GM23248 (cell line): ENCODE data around the gene CHST10. TPM values are rescaled to one million over a fixed set of nuclear protein-coding genes. Genes with fewer than 3 reads are reported as not detected.
A peak's percentile ranks its signal among the peaks of the same experiment; 100 is the strongest.
"Not testable (repeated sequence)": the region's sequence is repeated elsewhere in the genome, so short reads cannot be mapped to it uniquely, and the experiment has no call there.

ENCODE experiments used
- DNase-seq: peaks from one replicate; pipeline ENCODE4 v3.0.0-alpha.2; 2015
- H2AFZ ChIP-seq: fragments of 200-600 bp; sonication (generic); 2 replicates; pipeline ENCODE4 v1.6.1; 2016; ENCODE audit warnings: antibody characterized with exemption
- H3F3A ChIP-seq: fragments of 200-600 bp; sonication (generic); 2 replicates; pipeline ENCODE4 v1.6.1; 2016; ENCODE audit warnings: mild to moderate bottlenecking, antibody characterized with exemption, mixed run types; ENCODE audit not compliant: insufficient read depth
- H3K27ac ChIP-seq: fragments of 200-600 bp; sonication (generic); 2 replicates; pipeline ENCODE4 v1.5.1; 2016; ENCODE audit warnings: mild to moderate bottlenecking
- H3K27me3 ChIP-seq: fragments of 200-600 bp; sonication (generic); replicated peaks from 2 replicates; pipeline ENCODE4 v1.6.1; 2016; ENCODE audit warnings: mild to moderate bottlenecking; ENCODE audit not compliant: insufficient read depth
- H3K36me3 ChIP-seq: fragments of 200-600 bp; sonication (generic); 2 replicates; pipeline ENCODE4 v1.6.1; 2016; ENCODE audit warnings: low read depth, mild to moderate bottlenecking
- H3K4me1 ChIP-seq: fragments of 200-600 bp; sonication (generic); 2 replicates; pipeline ENCODE4 v1.6.1; 2016; ENCODE audit warnings: mild to moderate bottlenecking; ENCODE audit not compliant: insufficient read depth
- H3K4me2 ChIP-seq: fragments of 200-600 bp; sonication (generic); one replicate; pipeline ENCODE4 v1.6.1; 2016; ENCODE audit warnings: mild to moderate bottlenecking; ENCODE audit not compliant: unreplicated experiment
- H3K4me3 ChIP-seq: fragments of 200-600 bp; sonication (generic); 2 replicates; pipeline ENCODE4 v1.5.1; 2016; ENCODE audit warnings: mild to moderate bottlenecking
- H3K79me2 ChIP-seq: fragments of 200-600 bp; sonication (generic); 2 replicates; pipeline ENCODE4 v1.6.1; 2016; ENCODE audit warnings: mild to moderate bottlenecking; ENCODE audit not compliant: insufficient read depth
- H3K9ac ChIP-seq: fragments of 200-600 bp; sonication (generic); 2 replicates; pipeline ENCODE4 v1.6.1; 2016; ENCODE audit warnings: mild to moderate bottlenecking
- H3K9me2 ChIP-seq: fragments of 200-600 bp; sonication (generic); 2 replicates; pipeline ENCODE4 v1.6.1; 2016; ENCODE audit warnings: mixed run types, mild to moderate bottlenecking, moderate library complexity; ENCODE audit not compliant: insufficient read depth
- H3K9me3 ChIP-seq: fragments of 200-600 bp; sonication (generic); one replicate; pipeline ENCODE4 v1.6.1; 2017; ENCODE audit warnings: low read depth
- H4K20me1 ChIP-seq: fragments of 200-600 bp; sonication (generic); 2 replicates; pipeline ENCODE4 v1.6.0; 2016; ENCODE audit not compliant: insufficient read depth
- EZH2 ChIP-seq: fragments of 200-600 bp; sonication (generic); IDR thresholded peaks from 2 replicates; pipeline ENCODE4 v1.6.1; 2018; ENCODE audit warnings: antibody characterized with exemption, mild to moderate bottlenecking; ENCODE audit not compliant: insufficient read depth, poor library complexity, severe bottlenecking
- EZH2phosphoT487 ChIP-seq: fragments of 200-600 bp; sonication (generic); IDR thresholded peaks from 2 replicates; pipeline ENCODE4 v1.6.1; 2018; ENCODE audit warnings: antibody characterized with exemption, moderate library complexity, mild to moderate bottlenecking, low read depth; ENCODE audit not compliant: insufficient read depth
- whole genome bisulfite sequencing, 2 experiments: methylation state at CpG; one replicate each; pipeline ENCODE4 v1.1.6; 2015 to 2017; ENCODE audit warnings: low lambda C conversion rate in 2 of 2, low coverage in 1 of 2; ENCODE audit errors: missing lambda C conversion rate in 2 of 2; 5-methylcytosine and 5-hydroxymethylcytosine counted together
- in situ Hi-C: fragments of 300-500 bp; cut with MboI; formaldehyde crosslinking; loops from 2 replicates; pipeline ENCODE4 v1.15.0; 2020
- polyA plus RNA-seq: library from polyadenylated mRNA; unstranded; fragments of >200 nt; fragmentation: Nextera tagmentation; extraction: Ambion mirVana; gene quantifications from 2 replicates; pipeline ENCODE4 v1.2.1, GENCODE V29; 2016
- total RNA-seq: library from RNA; depleted of rRNA; stranded (reverse); fragments of >200 nt; shearing (Covaris generic); gene quantifications from 2 replicates; pipeline ENCODE4 v1.2.3, GENCODE V29; 2014

The CHST10 gene
- total and polyA plus RNA-seq, 2 experiments from 2014 or later, result 4.7 to 6.2 TPM

DNA sequence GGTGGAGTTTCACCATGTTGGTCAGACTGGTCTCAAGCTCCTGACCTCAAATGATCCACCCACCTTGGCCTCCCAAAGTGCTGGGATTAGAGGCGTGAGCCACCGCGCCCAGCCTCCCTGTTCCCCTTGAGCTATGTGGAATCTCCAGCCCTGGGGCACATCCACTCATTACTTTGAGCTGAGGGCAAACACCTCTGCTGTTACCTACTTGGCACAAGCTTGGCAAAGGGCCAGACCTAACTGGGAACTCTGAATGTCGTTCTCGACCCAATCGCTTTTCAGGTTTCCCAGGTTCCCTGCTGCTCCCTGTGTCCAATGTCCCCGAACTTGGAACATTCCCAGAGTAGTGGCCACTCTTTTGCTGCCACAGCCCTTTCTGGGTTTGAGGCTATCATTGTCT is 40.6 kb downstream of the CHST10 start:
- TF ChIP-seq EZH2 (no peak), EZH2phosphoT487 (no peak)
- Histone ChIP-seq H3K9me2 (no peaks in the 10 kb centered on the region), H3K27me3 (peaks cover 21% of the 10 kb centered on the region), H3K4me2 (no peak overlapping the region), H3F3A (no peaks in the 10 kb centered on the region), H3K9me3 (no peaks in the 10 kb centered on the region), H3K79me2 (no peaks in the 10 kb centered on the region), H3K36me3 (no peaks in the 10 kb centered on the region), H4K20me1 (no peaks in the 10 kb centered on the region), H2AFZ (no peak overlapping the region), H3K4me1 (no peaks in the 10 kb centered on the region), H3K4me3 (no peak overlapping the region), H3K9ac (no peak overlapping the region), H3K27ac (no peak overlapping the region)
- no peak for DNase-seq
- in situ Hi-C loops, result loop anchor here (25.0 kb wide), 1 partner anchor 815 kb away; no protein-coding TSS in a partner anchor
- WGBS, 2 experiments, result 86 to 87% methylated on average over 7 of the region's 7 CpGs

GRCh38 chr2:100367163-100367562 is 50.3 kb downstream of the CHST10 start:
- no peak overlapping the region for H2AFZ ChIP-seq
- no peak overlapping the region for H3K27ac ChIP-seq
- H3K4me2 ChIP-seq, result no peak overlapping the region
- TF ChIP-seq EZH2phosphoT487 (no peak), EZH2 (no peak)
- no peaks in the 10 kb centered on the region for H3K4me1 ChIP-seq
- H3K79me2 ChIP-seq, result no peaks in the 10 kb centered on the region
- H3K9ac ChIP-seq, result no peak overlapping the region
- in situ Hi-C loops, result no loop called here
- H3K36me3 ChIP-seq, result no peaks in the 10 kb centered on the region
- no peak overlapping the region for H3K4me3 ChIP-seq
- H3K9me3 ChIP-seq, result no peaks in the 10 kb centered on the region
- H3K27me3 ChIP-seq, result peaks cover 10% of the 10 kb centered on the region; the same call in 1 of the 2 replicates
- H3F3A ChIP-seq, result no peaks in the 10 kb centered on the region
- H3K9me2 ChIP-seq, result no peaks in the 10 kb centered on the region
- DNase-seq, result no peak
- WGBS, 2 experiments, result 38 to 48% methylated on average over 1 of the region's 1 CpG
- H4K20me1 ChIP-seq, result no peaks in the 10 kb centered on the region

DNA sequence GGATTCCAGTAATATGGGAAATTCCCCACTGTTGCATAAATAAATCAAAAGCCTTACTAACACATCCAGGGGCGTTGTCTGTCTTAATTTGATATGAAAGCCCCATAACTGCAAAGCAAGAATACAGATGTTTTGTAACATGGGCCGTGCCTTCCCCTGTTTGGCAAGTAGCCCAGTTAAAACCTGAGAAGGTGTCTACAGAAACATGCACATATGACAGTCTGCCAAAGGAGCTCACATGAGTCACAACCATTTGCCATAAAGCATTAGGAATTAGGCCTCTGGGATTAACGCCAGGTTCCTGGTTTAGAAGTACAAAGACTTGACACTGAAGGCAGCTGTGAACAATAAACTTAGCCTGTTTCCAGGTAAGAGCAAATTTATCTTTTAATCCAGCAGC is 52.0 kb downstream of the CHST10 start:
- 26 to 28% methylated on average over 3 of the region's 3 CpGs for WGBS, 2 experiments
- no peaks in the 10 kb centered on the region for H3F3A ChIP-seq
- TF ChIP-seq EZH2phosphoT487 (no peak), EZH2 (no peak)
- in situ Hi-C loops, result no loop called here
- no peaks in the 10 kb centered on the region for H3K9me3 ChIP-seq
- H3K4me1 ChIP-seq, result no peaks in the 10 kb centered on the region
- H3K27ac ChIP-seq, result no peak overlapping the region
- H3K4me2 ChIP-seq, result no peak overlapping the region
- no peaks in the 10 kb centered on the region for H4K20me1 ChIP-seq
- H3K36me3 ChIP-seq, result no peaks in the 10 kb centered on the region
- DNase-seq, result peak; percentile 71
- no peak overlapping the region for H3K9ac ChIP-seq
- no peaks in the 10 kb centered on the region for H3K79me2 ChIP-seq
- H3K27me3 ChIP-seq, result no peaks in the 10 kb centered on the region; the same call in 1 of the 2 replicates
- H2AFZ ChIP-seq, result no peak overlapping the region
- H3K4me3 ChIP-seq, result no peak overlapping the region
- no peaks in the 10 kb centered on the region for H3K9me2 ChIP-seq

- H4K20me1 ChIP-seq, H3F3A ChIP-seq, H3K4me2 ChIP-seq, H3K4me3 ChIP-seq, H2AFZ ChIP-seq, in situ Hi-C loops, H3K9me3 ChIP-seq, H3K79me2 ChIP-seq, H3K27me3 ChIP-seq, H3K9ac ChIP-seq, H3K27ac ChIP-seq, H3K4me1 ChIP-seq, H3K36me3 ChIP-seq, H3K9me2 ChIP-seq, DNase-seq: not testable (repeated sequence)
- 59 to 61% methylated on average over 7 of the region's 7 CpGs for WGBS, 2 experiments
These were observed 55.2 kb downstream of the CHST10 start for GRCh38 chr2:100362269-100362668.

- H3K4me2 ChIP-seq, result no peak overlapping the region
- in situ Hi-C loops, result no loop called here
- H2AFZ ChIP-seq, result no peak overlapping the region
- H3K79me2 ChIP-seq, result no peaks in the 10 kb centered on the region
- TF ChIP-seq EZH2phosphoT487 (no peak), EZH2 (no peak)
- H3K27ac ChIP-seq, result no peak overlapping the region
- H3K9me3 ChIP-seq, result no peaks in the 10 kb centered on the region
- H3K4me3 ChIP-seq, result no peak overlapping the region
- no peaks in the 10 kb centered on the region for H3K9me2 ChIP-seq
- H3K36me3 ChIP-seq, result no peaks in the 10 kb centered on the region
- no peaks in the 10 kb centered on the region for H4K20me1 ChIP-seq
- DNase-seq, result peak; percentile 4
- 0 out of 2 replicates have a peak, but pooled peaks cover 11% of the 10 kb centered on the region for H3K27me3 ChIP-seq
- no peaks in the 10 kb centered on the region for H3F3A ChIP-seq
- no peak overlapping the region for H3K9ac ChIP-seq
- no peaks in the 10 kb centered on the region for H3K4me1 ChIP-seq
These were observed 57.9 kb downstream of the CHST10 start for GRCh38 chr2:100359576-100359975.
